HUES48 (cell line): ENCODE measurements around the gene ZNF565.
A peak's percentile ranks its signal among the peaks of the same experiment; 100 is the strongest.

ENCODE experiments used
- H3K27ac ChIP-seq: one replicate; pipeline ENCODE4 v1.7.0; 2013; ENCODE audit warnings: low read depth, low read length, inconsistent platforms
- H3K27me3 ChIP-seq: 2 replicates; pipeline ENCODE4 v1.6.1; 2013; ENCODE audit warnings: mild to moderate bottlenecking, low read length; ENCODE audit not compliant: control insufficient read depth, insufficient read depth
- H3K36me3 ChIP-seq: 2 replicates; pipeline ENCODE4 v1.6.1; 2013; ENCODE audit warnings: low read length; ENCODE audit not compliant: control insufficient read depth, insufficient read depth
- H3K4me1 ChIP-seq: 2 replicates; pipeline ENCODE4 v1.6.1; 2013; ENCODE audit warnings: mild to moderate bottlenecking, low read length; ENCODE audit not compliant: control insufficient read depth, insufficient read depth
- H3K4me3 ChIP-seq: 2 replicates; pipeline ENCODE4 v1.5.1; 2013; ENCODE audit warnings: mild to moderate bottlenecking, low read depth, low read length
- H3K9ac ChIP-seq: 2 replicates; pipeline ENCODE4 v1.6.1; 2013; ENCODE audit warnings: mild to moderate bottlenecking, low read depth, low read length, moderate library complexity
- H3K9me3 ChIP-seq: 2 replicates; pipeline ENCODE4 v1.6.1; 2013; ENCODE audit warnings: low read length; ENCODE audit not compliant: control insufficient read depth, insufficient read depth

Gene ZNF565

GRCh38 chr19:36149673-36150406 lies 64.6 kb downstream of the ZNF565 start:
- Histone ChIP-seq H3K4me1 (no peaks in the 10 kb centered on the region), H3K9ac (no peak overlapping the region), H3K9me3 (no peaks in the 10 kb centered on the region), H3K36me3 (peaks cover 68% of the 10 kb centered on the region), H3K27me3 (no peaks in the 10 kb centered on the region), H3K27ac (no peak overlapping the region), H3K4me3 (no peak overlapping the region)

GRCh38 chr19:36144624-36145023 lies 69.8 kb downstream of the ZNF565 start:
- no peaks in the 10 kb centered on the region for H3K27me3 ChIP-seq
- H3K4me3 ChIP-seq = no peak overlapping the region
- H3K9me3 ChIP-seq = no peaks in the 10 kb centered on the region
- H3K4me1 ChIP-seq = peaks cover 5% of the 10 kb centered on the region; the same call in 1 of the 2 replicates
- H3K27ac ChIP-seq = no peak overlapping the region
- no peak overlapping the region for H3K9ac ChIP-seq
- peaks cover 62% of the 10 kb centered on the region for H3K36me3 ChIP-seq

GRCh38 chr19:36142496-36142895 lies 72.0 kb downstream of the ZNF565 start:
- Histone ChIP-seq H3K9ac (no peak overlapping the region), H3K4me1 (peaks cover 5% of the 10 kb centered on the region; the same call in 1 of the 2 replicates), H3K36me3 (peaks cover 44% of the 10 kb centered on the region), H3K9me3 (no peaks in the 10 kb centered on the region), H3K27me3 (no peaks in the 10 kb centered on the region), H3K27ac (no peak overlapping the region), H3K4me3 (no peak overlapping the region)

GRCh38 chr19:36142046-36142445 lies 72.4 kb downstream of the ZNF565 start:
- peaks cover 41% of the 10 kb centered on the region for H3K36me3 ChIP-seq
- H3K4me1 ChIP-seq = peaks cover 5% of the 10 kb centered on the region; the same call in 1 of the 2 replicates
- peak overlapping the region; percentile 59; the same call in 1 of the 2 replicates for H3K4me3 ChIP-seq
- no peak overlapping the region for H3K27ac ChIP-seq
- no peaks in the 10 kb centered on the region for H3K9me3 ChIP-seq
- H3K9ac ChIP-seq = no peak overlapping the region
- H3K27me3 ChIP-seq = no peaks in the 10 kb centered on the region

GRCh38 chr19:36141039-36141927 lies 73.2 kb downstream of the ZNF565 start:
- Histone ChIP-seq H3K4me1 (peaks cover 5% of the 10 kb centered on the region; the same call in 1 of the 2 replicates), H3K27ac (peak overlapping the region; percentile 96), H3K36me3 (peaks cover 34% of the 10 kb centered on the region), H3K9me3 (no peaks in the 10 kb centered on the region), H3K27me3 (no peaks in the 10 kb centered on the region), H3K9ac (no peak overlapping the region), H3K4me3 (peak overlapping the region; percentile 99)

- Histone ChIP-seq H3K4me3 (peak overlapping the region; percentile 99), H3K9ac (peak overlapping the region; percentile 88), H3K27ac (peak overlapping the region; percentile 96), H3K9me3 (no peaks in the 10 kb centered on the region), H3K4me1 (peaks cover 5% of the 10 kb centered on the region; the same call in 1 of the 2 replicates), H3K36me3 (peaks cover 26% of the 10 kb centered on the region), H3K27me3 (no peaks in the 10 kb centered on the region)
Observed at GRCh38 chr19:36140304-36141038, 74.0 kb downstream of the ZNF565 start.

GRCh38 chr19:36139473-36140303 lies 74.8 kb downstream of the ZNF565 start, which contains the start of gene CAPNS1:
CAPNS1 (plus strand) TSS chr19:36140066; CDS start chr19:36141012, 946 bp downstream.
- peak within 1 kb of the TSS; percentile 96 for H3K27ac ChIP-seq
- H3K27me3 ChIP-seq = no peaks in the 10 kb centered on the region
- peak within 1 kb of the TSS; percentile 88 for H3K9ac ChIP-seq
- peak within 1 kb of the TSS; percentile 99 for H3K4me3 ChIP-seq
- peaks cover 19% of the 10 kb centered on the region for H3K36me3 ChIP-seq
- no peaks in the 10 kb centered on the region for H3K9me3 ChIP-seq
- H3K4me1 ChIP-seq = peaks cover 5% of the 10 kb centered on the region; the same call in 1 of the 2 replicates

GRCh38 chr19:36139120-36139472 lies 75.4 kb downstream of the ZNF565 start:
- peaks cover 5% of the 10 kb centered on the region; the same call in 1 of the 2 replicates for H3K4me1 ChIP-seq
- no peaks in the 10 kb centered on the region for H3K27me3 ChIP-seq
- peaks cover 13% of the 10 kb centered on the region for H3K36me3 ChIP-seq

GRCh38 chr19:36136964-36137686 lies 77.3 kb downstream of the ZNF565 start:
- peaks cover 5% of the 10 kb centered on the region; the same call in 1 of the 2 replicates for H3K4me1 ChIP-seq
- no peak overlapping the region for H3K27ac ChIP-seq
- H3K27me3 ChIP-seq = no peaks in the 10 kb centered on the region
- no peaks in the 10 kb centered on the region for H3K9me3 ChIP-seq
- H3K36me3 ChIP-seq = 0 out of 2 replicates have a peak, but pooled peaks cover under 1% of the 10 kb centered on the region
- H3K4me3 ChIP-seq = no peak overlapping the region
- H3K9ac ChIP-seq = no peak overlapping the region

More at GRCh38 chr19:36139120-36139472, 75.4 kb downstream of the ZNF565 start:
- Histone ChIP-seq H3K27ac (peak overlapping the region; percentile 96), H3K4me3 (peak overlapping the region; percentile 99), H3K9ac (no peak overlapping the region), H3K9me3 (no peaks in the 10 kb centered on the region)
